ENCODE data around the gene NEK1.

The NEK1 gene

GRCh38 chr4:169417629-169418282 is 194.6 kb downstream of the NEK1 start:
- no peak for DNase-seq

- DNase-seq = peak; percentile 49
Measured at GRCh38 chr4:169416997-169417396, 195.4 kb downstream of the NEK1 start.

DNA sequence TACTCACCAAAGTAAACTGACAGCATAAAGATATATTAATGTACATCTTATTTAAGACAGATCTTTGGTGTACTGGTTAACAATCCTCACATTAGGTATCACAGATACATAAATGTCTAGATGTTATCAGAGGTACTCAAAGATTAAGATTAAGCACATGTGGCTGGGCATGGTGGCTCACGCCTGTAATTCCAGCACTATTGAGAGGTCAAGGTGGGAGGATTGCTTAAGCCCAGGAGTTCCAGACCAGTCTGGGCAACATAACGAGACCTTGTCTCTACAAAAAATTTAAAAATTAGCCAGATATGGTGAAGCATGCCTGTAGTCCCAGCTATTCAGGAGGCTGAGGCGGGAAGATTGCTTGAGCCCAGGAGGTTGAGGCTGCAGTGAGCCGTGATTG is 195.9 kb downstream of the NEK1 start:
- no peak for DNase-seq

DNA sequence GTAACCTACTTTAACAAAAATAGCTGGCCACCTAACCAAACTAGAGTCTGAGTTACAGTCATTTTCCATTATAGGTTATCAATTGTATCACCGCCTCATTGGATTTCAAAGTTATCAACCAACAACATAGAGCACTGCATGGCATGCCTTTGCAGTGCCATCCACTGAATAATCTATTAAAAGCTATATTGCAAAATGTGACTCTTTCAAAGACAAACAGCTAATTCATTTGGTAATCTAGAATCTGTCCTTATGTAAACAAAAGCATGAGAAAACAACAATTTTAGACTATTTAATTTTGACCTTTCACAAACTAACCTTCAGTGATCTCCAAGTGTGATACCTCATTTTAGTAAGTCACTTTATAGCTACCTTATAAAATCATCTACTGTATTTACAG is 197.5 kb downstream of the NEK1 start:
- DNase-seq = no peak

DNA sequence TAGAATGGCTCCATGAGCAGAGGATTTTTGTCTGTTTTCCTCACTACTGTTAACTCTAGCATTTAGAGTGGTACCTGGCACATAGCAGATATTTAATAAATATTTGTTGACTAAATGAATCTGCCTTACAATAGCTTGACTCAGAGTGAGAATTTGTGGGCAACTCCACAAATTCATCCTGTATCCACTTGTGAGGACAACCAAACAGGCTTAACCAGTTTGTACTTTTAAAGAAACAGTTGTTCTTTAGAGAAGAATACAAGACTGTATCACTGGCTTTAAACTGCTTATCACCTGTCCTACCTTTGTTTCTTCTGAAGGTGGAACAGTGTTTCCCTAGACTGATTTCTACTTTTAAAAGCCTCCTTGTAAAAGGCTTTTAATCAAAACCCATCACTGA is 200.3 kb downstream of the NEK1 start:
- DNase-seq = no peak

DNA sequence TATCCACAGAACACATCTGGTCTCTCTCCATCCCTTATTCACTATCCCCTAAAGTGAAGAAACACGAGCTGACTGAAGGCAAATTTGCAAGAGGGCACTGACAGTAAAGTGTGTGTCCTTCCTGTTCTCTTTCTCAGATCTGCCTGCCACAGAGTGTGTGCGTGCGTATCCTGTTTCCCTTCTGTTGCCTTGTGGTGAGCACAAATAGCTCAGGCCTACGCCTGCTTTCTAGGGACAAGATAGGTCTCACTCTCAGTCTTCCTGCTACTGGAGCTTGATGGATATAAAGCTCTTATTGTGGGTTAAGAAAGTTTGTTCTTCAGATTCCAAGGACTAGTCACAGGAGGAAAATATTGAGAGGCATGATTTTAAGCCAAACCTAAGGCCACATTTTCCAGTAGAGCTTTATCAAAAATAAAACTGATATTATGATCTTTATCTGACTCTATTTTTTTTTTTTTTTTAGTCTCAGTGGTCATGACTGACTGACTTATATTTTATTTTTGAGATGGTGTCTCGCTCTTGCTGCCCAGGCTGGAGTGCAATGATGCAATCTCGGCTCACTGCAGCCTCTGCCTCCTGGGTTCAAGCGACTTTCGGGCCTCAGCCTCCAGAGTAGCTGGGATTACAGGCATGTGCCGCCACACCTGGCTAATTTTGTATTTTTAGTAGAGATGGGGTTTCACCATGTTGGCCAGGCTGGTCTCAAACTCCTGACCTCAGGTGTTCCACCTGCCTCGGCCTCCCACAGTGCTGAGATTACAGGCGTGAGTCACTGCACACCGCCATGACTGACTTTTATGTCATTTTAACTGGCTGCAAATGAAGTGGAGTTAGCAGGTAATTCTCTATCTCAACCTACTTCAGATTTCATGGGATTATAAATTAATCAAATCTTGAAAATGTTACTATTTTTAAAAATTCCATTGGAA is 201.3 kb downstream of the NEK1 start:
- no peak for DNase-seq

DNA sequence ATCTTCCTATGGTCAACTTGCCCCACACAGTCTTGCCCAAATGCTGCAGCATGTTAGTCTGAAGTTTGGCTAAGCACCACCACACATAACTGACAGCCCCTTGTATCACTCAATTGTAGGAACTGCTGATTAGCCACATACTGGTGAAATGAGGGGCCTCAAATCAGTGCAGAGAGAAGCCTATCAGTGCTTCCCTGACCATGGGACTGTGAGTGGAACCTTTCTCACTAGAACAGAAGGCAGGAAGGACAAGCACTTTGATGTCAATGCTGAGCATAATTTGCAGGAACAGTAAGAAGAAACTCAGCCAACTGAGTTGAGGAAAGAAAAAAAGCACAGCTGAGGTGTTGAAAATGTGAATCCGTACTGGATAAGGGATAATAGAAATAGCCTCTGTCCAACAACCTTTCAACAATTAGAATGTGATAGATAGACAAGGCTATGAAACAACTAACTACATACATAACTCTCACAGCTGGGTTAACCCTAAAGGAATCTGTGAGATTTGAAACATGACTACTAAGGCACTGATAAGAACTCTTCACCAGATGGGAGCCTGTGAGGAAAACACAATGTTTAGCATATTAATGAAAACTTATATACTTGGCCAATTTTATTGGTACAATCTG is 205.1 kb downstream of the NEK1 start:
- DNase-seq = no peak

GRCh38 chr4:169404960-169405359 is 207.4 kb downstream of the NEK1 start:
- no peak for DNase-seq

DNA sequence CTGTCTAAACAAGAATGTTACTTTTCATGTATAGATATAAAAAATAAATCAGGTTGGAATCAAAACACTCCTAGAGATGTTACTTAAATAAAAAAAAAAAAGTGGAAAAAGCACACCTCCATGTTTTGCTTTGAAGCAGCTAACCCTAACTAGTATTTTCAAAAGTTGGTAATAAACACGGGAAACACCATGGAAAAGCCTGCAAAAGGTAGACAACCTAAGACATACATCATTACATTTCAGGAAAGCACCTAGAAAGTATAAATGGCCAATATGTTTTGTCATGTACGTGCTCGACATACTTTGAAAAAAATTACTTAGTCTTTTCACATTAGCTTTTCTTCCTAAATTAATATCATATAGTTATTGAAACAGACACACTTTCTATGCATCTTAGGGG is 211.6 kb downstream of the NEK1 start:
- no peak for DNase-seq

GRCh38 chr4:169399976-169400767 is 212.2 kb downstream of the NEK1 start:
- no peak for DNase-seq

DNA sequence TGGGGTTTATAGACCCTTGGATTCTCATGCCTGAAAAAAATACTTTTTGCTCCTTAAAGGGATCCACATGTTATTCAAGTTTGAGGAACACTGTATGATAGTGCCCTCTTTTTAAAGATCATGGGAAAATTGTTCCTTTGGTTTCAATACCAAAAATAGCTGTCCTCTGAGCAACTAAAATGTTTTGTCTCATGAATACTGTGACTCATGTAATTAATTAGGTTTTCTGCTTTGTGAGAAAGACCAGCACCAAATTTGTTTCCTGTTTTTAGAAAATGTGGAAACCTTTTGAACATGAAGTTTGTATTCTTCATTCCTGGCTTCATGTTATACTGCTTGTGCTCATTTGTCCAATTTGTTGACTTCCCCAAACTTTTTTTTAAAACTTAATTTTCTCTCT is 214.1 kb downstream of the NEK1 start:
- no peak for DNase-seq

GRCh38 chr4:169397762-169398161 is 214.6 kb downstream of the NEK1 start:
- peak; percentile 8 for DNase-seq

DNA sequence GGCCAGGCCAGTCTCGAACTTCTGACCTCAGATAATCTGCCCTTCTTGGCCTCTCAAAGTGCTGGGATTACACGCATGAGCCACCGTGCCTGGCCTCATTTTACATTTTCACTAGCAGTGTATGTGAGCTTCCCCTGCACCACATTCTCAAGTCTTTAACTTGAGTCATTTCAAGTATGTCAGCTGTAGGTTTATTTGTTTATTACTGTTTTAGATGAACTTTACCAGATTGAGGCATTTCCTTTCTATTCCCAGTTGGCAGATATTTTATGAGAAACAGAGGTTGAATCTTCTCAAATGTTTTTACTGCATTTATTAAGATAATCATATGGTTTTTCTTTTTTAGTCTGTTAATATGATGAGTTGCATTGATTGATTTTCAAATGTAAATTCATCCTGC is 227.0 kb downstream of the NEK1 start:
- no peak for DNase-seq

DNA sequence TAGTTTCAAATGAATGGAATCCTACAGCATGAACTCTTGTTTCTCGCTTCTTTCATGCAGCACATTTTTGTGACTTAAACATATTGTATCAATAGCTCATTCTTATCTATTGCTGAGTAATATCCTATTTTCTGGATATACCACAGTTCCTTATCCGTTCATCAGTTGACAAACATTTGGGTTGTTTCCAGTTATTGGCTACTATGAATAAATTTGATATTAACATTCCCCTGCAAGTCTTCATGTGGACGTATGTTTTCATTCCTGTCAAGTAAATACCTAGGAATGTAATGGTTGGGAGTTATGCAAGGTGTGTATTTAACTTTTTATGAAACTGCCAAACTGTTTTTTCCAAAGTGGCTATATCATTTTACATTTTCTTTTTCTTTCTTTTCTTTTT is 227.6 kb downstream of the NEK1 start:
- DNase-seq = no peak

DNA sequence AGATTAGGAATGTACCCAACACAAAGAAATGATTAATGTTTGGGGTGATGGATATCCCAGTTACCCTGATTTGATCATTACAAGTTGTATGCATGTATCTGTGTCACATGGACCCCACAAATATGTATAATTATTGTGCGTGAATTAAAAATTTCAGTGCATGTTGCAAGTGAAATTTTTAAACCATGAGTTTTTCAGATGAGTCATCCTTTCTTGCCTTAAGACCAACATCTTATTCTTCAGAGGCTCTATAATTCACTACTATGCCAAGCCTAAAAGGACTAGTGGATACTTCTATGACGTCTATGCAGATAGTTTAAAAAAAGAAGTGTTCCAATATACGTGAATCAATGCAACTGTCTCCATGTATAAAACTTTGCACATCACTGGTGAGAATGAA is 228.7 kb downstream of the NEK1 start:
- no peak for DNase-seq

GRCh38 chr4:169379688-169380087 is 232.7 kb downstream of the NEK1 start:
- no peak for DNase-seq

DNA sequence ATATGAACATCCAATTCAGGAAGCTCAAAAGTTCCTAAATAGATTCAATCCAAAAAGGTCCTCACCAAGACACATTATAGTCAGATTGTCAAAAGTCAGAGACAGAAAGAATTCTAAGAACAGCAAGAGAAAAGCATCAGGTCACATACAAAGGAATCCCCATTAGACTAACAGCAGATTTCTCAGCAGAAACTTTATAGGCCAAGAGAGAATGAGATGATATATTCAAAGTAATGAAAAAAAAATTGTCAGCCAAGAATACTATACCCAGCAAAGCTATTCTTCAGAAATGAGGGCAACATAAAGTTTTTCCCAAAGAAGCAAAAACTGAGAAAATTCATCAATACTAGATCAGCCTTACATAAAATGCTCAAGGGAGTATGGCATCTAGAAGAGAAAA is 235.0 kb downstream of the NEK1 start:
- no peak for DNase-seq

DNA sequence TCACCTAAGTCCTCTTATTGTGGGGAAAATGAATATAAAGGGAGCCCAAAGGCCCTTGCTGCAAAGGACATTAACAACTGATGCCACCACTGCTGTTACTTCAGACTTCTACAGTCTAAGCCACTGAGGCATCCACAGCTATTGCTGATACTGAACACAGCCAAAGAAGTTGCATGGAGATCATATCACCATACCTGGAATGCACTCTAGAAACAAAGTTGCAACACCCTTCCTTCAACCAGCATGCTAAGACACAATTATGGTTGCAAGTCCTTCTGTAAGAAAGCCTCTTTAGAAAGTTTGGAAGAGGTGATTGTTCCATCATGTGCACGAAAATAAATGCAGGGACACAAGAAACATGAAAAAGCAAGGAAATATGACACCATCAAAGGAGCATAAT is 236.0 kb downstream of the NEK1 start:
- no peak for DNase-seq

DNA sequence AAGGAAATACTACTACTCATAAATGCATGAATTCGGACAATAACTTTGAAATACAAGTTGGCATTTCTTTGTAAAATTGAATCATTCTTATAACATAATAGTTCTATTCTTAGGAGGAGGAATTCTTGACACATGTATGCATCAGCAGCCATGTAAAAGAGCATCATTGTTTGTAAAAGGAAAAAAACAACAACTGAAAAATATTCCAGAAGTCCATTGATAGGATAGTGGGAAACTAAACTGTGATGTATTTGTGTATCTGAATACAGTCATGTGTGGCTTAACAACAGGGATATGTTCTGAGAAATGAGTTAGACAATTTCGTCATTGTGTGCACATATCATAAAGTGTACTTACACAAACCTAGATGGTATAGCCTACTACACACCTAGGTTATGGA is 239.6 kb downstream of the NEK1 start:
- DNase-seq = no peak

DNA sequence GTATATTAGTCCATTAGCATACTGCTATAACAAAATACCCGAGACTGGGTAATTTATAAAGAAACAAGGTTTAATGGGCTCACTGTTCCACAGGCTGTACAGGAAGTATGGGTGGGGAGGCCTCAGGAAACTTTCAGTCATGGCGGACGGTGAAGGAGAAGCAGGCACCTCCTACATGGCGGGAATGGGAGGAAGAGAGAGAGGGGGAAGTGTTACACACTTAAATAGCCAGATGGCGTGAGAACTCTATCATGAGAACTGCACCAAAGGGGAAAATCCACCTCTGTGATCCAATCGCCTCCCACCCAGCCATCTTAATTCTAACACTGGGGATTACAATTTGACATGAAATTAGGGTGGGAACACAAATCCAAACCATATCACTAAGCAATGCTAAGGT is 242.7 kb downstream of the NEK1 start:
- DNase-seq = no peak

DNA sequence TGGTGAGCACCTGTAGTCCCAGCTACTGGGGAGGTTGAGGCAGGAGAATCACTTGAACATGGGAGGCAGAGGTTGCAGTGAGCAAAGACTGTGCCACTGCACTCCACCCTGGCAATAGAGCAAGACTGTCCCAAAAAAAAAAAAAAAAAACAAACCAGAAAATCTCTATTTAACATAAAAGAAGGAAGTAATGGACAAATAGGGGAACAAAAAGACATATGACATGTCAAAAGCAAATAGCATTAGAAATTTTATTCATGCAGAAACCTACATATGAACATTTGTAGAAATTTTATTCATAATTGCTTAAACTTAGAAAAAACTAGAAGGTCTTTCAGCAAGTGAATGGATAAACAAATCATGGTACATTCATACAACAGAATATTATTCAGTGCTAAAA is 244.6 kb downstream of the NEK1 start:
- DNase-seq = no peak

DNA sequence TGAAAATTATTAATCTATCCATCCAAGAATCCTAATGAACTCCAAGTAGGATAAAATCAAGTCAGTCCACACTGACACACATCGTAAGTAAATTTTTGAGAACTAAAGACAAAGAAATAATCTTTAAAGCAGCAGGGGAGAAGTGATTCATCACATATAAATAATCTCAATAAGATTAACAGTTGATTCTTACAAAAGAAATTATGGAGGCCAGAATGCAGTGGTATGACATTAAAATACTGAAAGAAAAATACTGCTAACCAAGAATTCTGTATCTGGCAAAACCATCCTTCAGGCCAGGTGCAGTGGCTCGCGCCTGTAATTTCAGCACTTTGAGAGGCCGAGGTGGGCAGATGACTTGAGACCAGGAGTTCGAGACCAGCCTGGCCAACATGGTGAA is 245.6 kb downstream of the NEK1 start:
- DNase-seq = no peak

- DNase-seq = no peak
Measured at GRCh38 chr4:169362607-169363006, 249.8 kb downstream of the NEK1 start.

Measured in NCI-H1092 treated with DMSO at 0.1 percent for 48 hours (cell line).